Neural cell (in vitro differentiated cells): ENCODE data around the gene FUT6.

Source experiments
- EP300 ChIP-seq: fragments of 450-650 bp; conservative IDR thresholded peaks from 2 replicates; pipeline ENCODE4 v1.6.1; 2014; ENCODE audit warnings: antibody characterized with exemption, mild to moderate bottlenecking, moderate library complexity; ENCODE audit not compliant: poor library complexity, severe bottlenecking
- EZH2 ChIP-seq: fragments of 200-600, 300-800 bp; shearing (Covaris generic), sonication (generic); IDR thresholded peaks from 2 replicates; pipeline ENCODE4 v1.6.1; 2014; ENCODE audit warnings: antibody characterized with exemption, low read length, borderline replicate concordance, mild to moderate bottlenecking; ENCODE audit not compliant: insufficient read depth, poor library complexity, severe bottlenecking
- MXI1 ChIP-seq: fragments of 450-650 bp; conservative IDR thresholded peaks from 2 replicates; pipeline ENCODE4 v1.6.1; 2014; ENCODE audit warnings: antibody characterized with exemption, mild to moderate bottlenecking; ENCODE audit not compliant: poor library complexity, severe bottlenecking
- POLR2AphosphoS5 ChIP-seq: IDR thresholded peaks from 2 replicates; pipeline ENCODE4 v1.6.1; 2012
- RAD21 ChIP-seq: fragments of 450-650 bp; conservative IDR thresholded peaks from 2 replicates; pipeline ENCODE4 v1.6.1; 2014; ENCODE audit warnings: antibody characterized with exemption, mild to moderate bottlenecking, moderate library complexity
- TAF1 ChIP-seq: IDR thresholded peaks from 2 replicates; pipeline ENCODE4 v1.6.1; 2012; ENCODE audit warnings: low read depth
- TF ChIP-seq, protein P1 (sequence below): fragments of 450-650 bp; IDR thresholded peaks from 2 replicates; pipeline ENCODE4 v1.5.1; 2014; ENCODE audit warnings: antibody characterized with exemption, mild to moderate bottlenecking, moderate library complexity; ENCODE audit not compliant: poor library complexity, severe bottlenecking

GRCh38 chr19:5798244-5798643 lies 41.3 kb downstream of the FUT6 start:
- no peak for TF ChIP-seq EZH2
- TF ChIP-seq, protein P1, sequence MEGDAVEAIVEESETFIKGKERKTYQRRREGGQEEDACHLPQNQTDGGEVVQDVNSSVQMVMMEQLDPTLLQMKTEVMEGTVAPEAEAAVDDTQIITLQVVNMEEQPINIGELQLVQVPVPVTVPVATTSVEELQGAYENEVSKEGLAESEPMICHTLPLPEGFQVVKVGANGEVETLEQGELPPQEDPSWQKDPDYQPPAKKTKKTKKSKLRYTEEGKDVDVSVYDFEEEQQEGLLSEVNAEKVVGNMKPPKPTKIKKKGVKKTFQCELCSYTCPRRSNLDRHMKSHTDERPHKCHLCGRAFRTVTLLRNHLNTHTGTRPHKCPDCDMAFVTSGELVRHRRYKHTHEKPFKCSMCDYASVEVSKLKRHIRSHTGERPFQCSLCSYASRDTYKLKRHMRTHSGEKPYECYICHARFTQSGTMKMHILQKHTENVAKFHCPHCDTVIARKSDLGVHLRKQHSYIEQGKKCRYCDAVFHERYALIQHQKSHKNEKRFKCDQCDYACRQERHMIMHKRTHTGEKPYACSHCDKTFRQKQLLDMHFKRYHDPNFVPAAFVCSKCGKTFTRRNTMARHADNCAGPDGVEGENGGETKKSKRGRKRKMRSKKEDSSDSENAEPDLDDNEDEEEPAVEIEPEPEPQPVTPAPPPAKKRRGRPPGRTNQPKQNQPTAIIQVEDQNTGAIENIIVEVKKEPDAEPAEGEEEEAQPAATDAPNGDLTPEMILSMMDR: no peak
- TF ChIP-seq EP300: no peak
- TF ChIP-seq RAD21: no peak
- TF ChIP-seq TAF1: no peak
- no peak for TF ChIP-seq POLR2AphosphoS5
- TF ChIP-seq MXI1: no peak
